BJ (cell line): ENCODE results near the gene RNLS. TPM values are rescaled to one million over a fixed set of nuclear protein-coding genes. Genes with fewer than 3 reads are reported as not detected.

Source experiments
- CTCF ChIA-PET: fragments of 350-600 bp; formaldehyde crosslinking; extraction: SDS; loops from one replicate; lab custom pipeline; 2021; ENCODE audit warnings: antibody characterized with exemption, inconsistent platforms; lab: Yijun Ruan, JAX
- POLR2A ChIA-PET: fragments of 300-600 bp; sonication (Branson Sonifier 250); formaldehyde crosslinking; extraction: SDS; loops from one replicate; lab custom pipeline; 2021; ENCODE audit warnings: antibody characterized with exemption; lab: Charles Lee
- DNase-seq: peaks from one replicate; pipeline ENCODE4 v3.0.0-alpha.2; 2011; ENCODE audit warnings: low read depth
- H3K27me3 ChIP-seq: 2 replicates; pipeline ENCODE4 v1.6.0; 2011; ENCODE audit warnings: low read length; ENCODE audit not compliant: control insufficient read depth, insufficient read depth
- H3K36me3 ChIP-seq: 2 replicates; pipeline ENCODE4 v1.5.1; 2011; ENCODE audit warnings: low read length; ENCODE audit not compliant: control insufficient read depth, insufficient read depth
- H3K4me3 ChIP-seq: 2 replicates; pipeline ENCODE4 v1.5.1; 2011; ENCODE audit warnings: low read depth, mild to moderate bottlenecking, control low read depth, low read length
- polyA plus RNA-seq: library from polyadenylated mRNA; depleted of rRNA; stranded (reverse); fragments of >200 nt; gene quantifications from 2 replicates; pipeline ENCODE4 v1.2.3, GENCODE V29; 2011
- TF ChIP-seq, protein P1 (sequence below): IDR thresholded peaks from 2 replicates; pipeline ENCODE4 v1.5.1; 2011; ENCODE audit warnings: low read depth, mild to moderate bottlenecking, control low read depth, inconsistent platforms, low read length, moderate library complexity; ENCODE audit not compliant: insufficient read depth

RNLS gene
- polyA plus RNA-seq, 1 experiment = 11.8 TPM

DNA sequence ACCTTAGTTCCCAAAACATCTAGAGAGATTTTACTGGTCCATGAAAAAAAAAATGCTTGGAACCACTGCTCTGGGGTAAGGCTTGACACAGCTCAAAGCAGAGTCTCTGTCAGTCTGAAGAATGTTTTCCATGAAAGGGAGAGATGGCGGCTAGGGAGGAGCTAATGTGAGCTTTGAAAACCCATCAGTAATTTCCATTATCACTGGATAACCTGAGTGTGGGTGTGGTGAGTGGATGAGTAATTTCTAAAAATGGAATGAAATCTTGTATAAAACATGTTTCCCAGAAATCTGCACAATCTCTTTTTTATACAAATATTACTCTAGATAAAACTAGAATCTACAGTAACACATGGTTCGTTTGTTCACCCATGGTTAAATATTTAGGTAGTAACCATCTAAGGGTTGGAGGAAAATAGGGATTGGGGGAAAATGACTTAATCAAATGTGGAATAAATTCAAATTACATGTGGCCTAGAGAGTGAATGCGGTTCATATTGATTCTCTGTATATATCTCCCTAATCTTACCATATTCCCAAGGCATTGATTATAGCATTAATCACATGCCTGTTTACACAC is 289.4 kb downstream of the RNLS start:
- no peak for DNase-seq
- TF ChIP-seq, protein P1, sequence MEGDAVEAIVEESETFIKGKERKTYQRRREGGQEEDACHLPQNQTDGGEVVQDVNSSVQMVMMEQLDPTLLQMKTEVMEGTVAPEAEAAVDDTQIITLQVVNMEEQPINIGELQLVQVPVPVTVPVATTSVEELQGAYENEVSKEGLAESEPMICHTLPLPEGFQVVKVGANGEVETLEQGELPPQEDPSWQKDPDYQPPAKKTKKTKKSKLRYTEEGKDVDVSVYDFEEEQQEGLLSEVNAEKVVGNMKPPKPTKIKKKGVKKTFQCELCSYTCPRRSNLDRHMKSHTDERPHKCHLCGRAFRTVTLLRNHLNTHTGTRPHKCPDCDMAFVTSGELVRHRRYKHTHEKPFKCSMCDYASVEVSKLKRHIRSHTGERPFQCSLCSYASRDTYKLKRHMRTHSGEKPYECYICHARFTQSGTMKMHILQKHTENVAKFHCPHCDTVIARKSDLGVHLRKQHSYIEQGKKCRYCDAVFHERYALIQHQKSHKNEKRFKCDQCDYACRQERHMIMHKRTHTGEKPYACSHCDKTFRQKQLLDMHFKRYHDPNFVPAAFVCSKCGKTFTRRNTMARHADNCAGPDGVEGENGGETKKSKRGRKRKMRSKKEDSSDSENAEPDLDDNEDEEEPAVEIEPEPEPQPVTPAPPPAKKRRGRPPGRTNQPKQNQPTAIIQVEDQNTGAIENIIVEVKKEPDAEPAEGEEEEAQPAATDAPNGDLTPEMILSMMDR = no peak
- H3K36me3 ChIP-seq = no peaks in the 10 kb centered on the region
- POLR2A ChIA-PET = no interaction called here
- H3K27me3 ChIP-seq = no peaks in the 10 kb centered on the region
- CTCF ChIA-PET = interaction anchor here (0.7 kb wide), 1 partner anchor 12 kb away, joined by 3 read pairs; no protein-coding TSS in a partner anchor
- H3K4me3 ChIP-seq = no peak overlapping the region

DNA sequence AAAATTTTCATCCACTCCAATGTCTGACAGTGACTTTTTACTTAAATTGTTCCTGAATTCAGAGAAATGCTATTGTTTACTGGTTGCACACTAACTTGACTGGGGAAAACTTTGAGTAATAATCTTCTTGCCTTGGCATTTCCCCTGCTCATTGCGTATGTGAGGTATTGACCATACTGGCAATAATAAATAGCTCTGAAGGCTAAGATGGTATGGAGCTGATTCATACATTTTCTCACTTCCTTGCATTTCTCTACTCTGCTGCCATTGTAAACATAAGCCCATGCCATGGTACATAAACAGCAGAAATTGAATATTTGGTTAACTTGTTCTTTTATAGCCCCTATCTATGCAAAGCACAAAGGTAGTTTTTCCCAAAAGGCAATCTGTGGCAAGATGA is 290.0 kb downstream of the RNLS start:
- H3K36me3 ChIP-seq = no peaks in the 10 kb centered on the region
- POLR2A ChIA-PET = no interaction called here
- CTCF ChIA-PET = interaction anchor here (0.7 kb wide), 1 partner anchor 11 kb away, joined by 3 read pairs; no protein-coding TSS in a partner anchor
- H3K27me3 ChIP-seq = no peaks in the 10 kb centered on the region
- DNase-seq = no peak
- H3K4me3 ChIP-seq = no peak overlapping the region
- TF ChIP-seq, protein P1 = no peak

DNA sequence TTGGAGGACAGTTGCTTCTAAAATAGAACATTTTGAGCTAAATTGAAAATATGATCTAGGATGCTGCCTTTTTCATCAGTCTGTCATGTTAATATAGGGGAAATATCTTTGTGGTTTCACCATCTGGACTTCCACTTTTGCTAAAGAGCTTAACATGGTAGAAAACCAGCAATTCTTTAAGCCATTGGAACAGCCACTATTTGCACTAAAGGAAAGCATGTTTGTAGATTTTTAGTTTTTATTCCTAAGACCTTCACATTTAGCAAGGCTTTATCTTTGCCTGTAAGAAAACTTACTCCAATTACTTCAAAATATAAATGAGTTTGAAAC is 291.0 kb downstream of the RNLS start:
- TF ChIP-seq, protein P1 = no peak
- Histone ChIP-seq H3K4me3 (no peak overlapping the region), H3K27me3 (no peaks in the 10 kb centered on the region), H3K36me3 (no peaks in the 10 kb centered on the region)
- CTCF ChIA-PET = no interaction called here
- no peak for DNase-seq
- POLR2A ChIA-PET = no interaction called here

- TF ChIP-seq, protein P1 = no peak
- POLR2A ChIA-PET = no interaction called here
- H3K4me3 ChIP-seq = no peak overlapping the region
- no peak for DNase-seq
- H3K27me3 ChIP-seq = no peaks in the 10 kb centered on the region
- no peaks in the 10 kb centered on the region for H3K36me3 ChIP-seq
- CTCF ChIA-PET = no interaction called here
These were observed 291.6 kb downstream of the RNLS start for GRCh38 chr10:88291289-88292184.

- no peaks in the 10 kb centered on the region for H3K27me3 ChIP-seq
- CTCF ChIA-PET = no interaction called here
- H3K4me3 ChIP-seq = no peak overlapping the region
- no peak for DNase-seq
- POLR2A ChIA-PET = no interaction called here
- no peaks in the 10 kb centered on the region for H3K36me3 ChIP-seq
- TF ChIP-seq, protein P1 = no peak
These were observed 293.8 kb downstream of the RNLS start for GRCh38 chr10:88289342-88289741.
